ENCODE results near the gene NEU2.

The NEU2 gene

GRCh38 chr2:233032551-233033320 lies at the start of gene NEU2:
Gene NEU2, plus strand, starts transcription at chr2:233032672. Its CDS starts 0 bp downstream, at chr2:233032672.
- no peaks in the 10 kb centered on the region for H3K4me1 ChIP-seq (ENCODE audit: low read depth, poor library complexity, severe bottlenecking)
- no peaks in the 10 kb centered on the region for H3K27me3 ChIP-seq (ENCODE audit: insufficient read depth, low read depth)
- H3K79me2 ChIP-seq (ENCODE audit: insufficient read depth, low read depth) = no peaks in the 10 kb centered on the region
- H3K27ac ChIP-seq = no peak within 1 kb of the TSS
- no peak within 1 kb of the TSS for H3K9ac ChIP-seq
- H3K36me3 ChIP-seq (ENCODE audit: insufficient read depth) = no peaks in the 10 kb centered on the region
- no peak within 1 kb of the TSS for H2AFZ ChIP-seq (ENCODE audit: low read depth)
- TF ChIP-seq CTCF (conservative IDR thresholded peaks at IDR 0.05; ENCODE audit: low read depth, low read length) = no peak
- no peak within 1 kb of the TSS for H3K4me3 ChIP-seq (IDR thresholded peaks at IDR 0.05; ENCODE audit: insufficient read depth, low read depth, low read length)
- no peaks in the 10 kb centered on the region for H4K20me1 ChIP-seq (ENCODE audit: insufficient read depth)
- no peak within 1 kb of the TSS for H3K4me2 ChIP-seq

- H3K4me2 ChIP-seq = no peak overlapping the region
- H2AFZ ChIP-seq (ENCODE audit: low read depth) = no peak overlapping the region
- no peaks in the 10 kb centered on the region for H3K79me2 ChIP-seq (ENCODE audit: insufficient read depth, low read depth)
- H3K4me1 ChIP-seq (ENCODE audit: low read depth, poor library complexity, severe bottlenecking) = no peaks in the 10 kb centered on the region
- no peaks in the 10 kb centered on the region for H4K20me1 ChIP-seq (ENCODE audit: insufficient read depth)
- no peak for TF ChIP-seq CTCF (conservative IDR thresholded peaks at IDR 0.05; ENCODE audit: low read depth, low read length)
- no peak overlapping the region for H3K9ac ChIP-seq
- no peaks in the 10 kb centered on the region for H3K27me3 ChIP-seq (ENCODE audit: insufficient read depth, low read depth)
- H3K4me3 ChIP-seq (IDR thresholded peaks at IDR 0.05; ENCODE audit: insufficient read depth, low read depth, low read length) = no peak overlapping the region
- H3K27ac ChIP-seq = no peak overlapping the region
- no peaks in the 10 kb centered on the region for H3K36me3 ChIP-seq (ENCODE audit: insufficient read depth)
Observed at GRCh38 chr2:232982926-232983668, 49.4 kb upstream of the NEU2 start.

GRCh38 chr2:232983669-232984140 lies 48.8 kb upstream of the NEU2 start:
- no peak for TF ChIP-seq CTCF (conservative IDR thresholded peaks at IDR 0.05; ENCODE audit: low read depth, low read length)
- no peaks in the 10 kb centered on the region for H3K27me3 ChIP-seq (ENCODE audit: insufficient read depth, low read depth)
- H3K9ac ChIP-seq = no peak overlapping the region
- no peak overlapping the region for H3K27ac ChIP-seq
- H3K79me2 ChIP-seq (ENCODE audit: insufficient read depth, low read depth) = no peaks in the 10 kb centered on the region
- H3K36me3 ChIP-seq (ENCODE audit: insufficient read depth) = no peaks in the 10 kb centered on the region
- no peaks in the 10 kb centered on the region for H4K20me1 ChIP-seq (ENCODE audit: insufficient read depth)
- H2AFZ ChIP-seq (ENCODE audit: low read depth) = no peak overlapping the region
- no peak overlapping the region for H3K4me2 ChIP-seq
- no peaks in the 10 kb centered on the region for H3K4me1 ChIP-seq (ENCODE audit: low read depth, poor library complexity, severe bottlenecking)
- no peak overlapping the region for H3K4me3 ChIP-seq (IDR thresholded peaks at IDR 0.05; ENCODE audit: insufficient read depth, low read depth, low read length)

DNA sequence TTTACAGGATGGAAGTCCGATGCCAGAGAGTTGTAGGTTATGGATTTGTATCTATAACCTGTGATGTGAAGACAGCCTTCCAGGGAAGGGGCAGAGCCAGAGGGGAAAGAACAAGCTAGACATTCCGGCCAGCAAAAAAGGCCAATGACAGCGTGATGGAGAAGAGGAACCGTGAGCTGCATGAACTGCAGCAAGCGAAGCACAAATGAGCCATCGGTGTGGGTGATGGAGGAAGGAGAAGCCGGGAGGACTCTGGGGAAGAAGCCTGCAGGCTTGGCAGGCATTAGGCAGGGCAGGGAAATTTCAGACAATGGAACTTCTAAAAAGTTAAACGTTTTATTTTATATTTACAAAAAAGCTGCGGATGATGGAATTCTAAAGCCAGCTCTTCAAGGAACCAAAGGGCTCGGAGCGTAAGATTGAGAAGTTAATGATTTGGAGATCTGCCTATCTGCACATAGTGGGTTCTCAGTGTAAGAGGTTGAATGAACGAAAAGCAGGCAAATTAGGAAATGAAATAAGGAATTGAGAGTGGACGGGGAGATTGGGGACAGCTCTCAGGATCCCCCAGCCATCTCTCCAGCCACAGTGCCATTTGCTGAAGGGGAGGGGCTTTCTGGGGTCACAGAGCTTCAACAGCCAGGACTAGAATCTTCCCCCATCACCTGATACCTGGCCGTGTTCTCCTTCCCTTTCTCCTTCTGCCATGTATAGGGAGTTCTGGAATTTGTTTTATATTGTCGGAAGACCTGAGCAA lies 47.8 kb upstream of the NEU2 start:
- H3K36me3 ChIP-seq (ENCODE audit: insufficient read depth) = no peaks in the 10 kb centered on the region
- H3K79me2 ChIP-seq (ENCODE audit: insufficient read depth, low read depth) = no peaks in the 10 kb centered on the region
- H4K20me1 ChIP-seq (ENCODE audit: insufficient read depth) = no peaks in the 10 kb centered on the region
- no peak overlapping the region for H3K9ac ChIP-seq
- H3K4me2 ChIP-seq = no peak overlapping the region
- H3K27me3 ChIP-seq (ENCODE audit: insufficient read depth, low read depth) = no peaks in the 10 kb centered on the region
- no peak overlapping the region for H3K27ac ChIP-seq
- H2AFZ ChIP-seq (ENCODE audit: low read depth) = no peak overlapping the region
- TF ChIP-seq CTCF (conservative IDR thresholded peaks at IDR 0.05; ENCODE audit: low read depth, low read length) = no peak
- H3K4me1 ChIP-seq (ENCODE audit: low read depth, poor library complexity, severe bottlenecking) = no peaks in the 10 kb centered on the region
- no peak overlapping the region for H3K4me3 ChIP-seq (IDR thresholded peaks at IDR 0.05; ENCODE audit: insufficient read depth, low read depth, low read length)
